Activated naive CD8-positive, alpha-beta T cell treated with anti-CD3 and anti-CD28 coated beads, Interleukin-2, amount 10 ng/mL, durations not matched to agents 7 days and 5 days (primary cell): ENCODE data around the gene SLC25A44. TPM values are rescaled to one million over a fixed set of nuclear protein-coding genes. Genes with fewer than 3 reads are reported as not detected.

ENCODE experiments used
- ATAC-seq: fragments of 150-1000 bp; cut with Tn5 transposase; one replicate; pipeline ENCODE4 v1.10.0; 2021; ENCODE audit warnings: low read depth, moderate library complexity
- POLR2A ChIA-PET: fragments of 350-600 bp; sonication (Branson Sonifier 250); formaldehyde crosslinking; loops from one replicate; lab custom pipeline; 2021; ENCODE audit warnings: antibody characterized with exemption; lab: Charles Lee
- DNase-seq: peaks from one replicate; pipeline ENCODE4 v3.0.0; 2021
- H3K27ac Mint-ChIP-seq: one replicate; pipeline ENCODE4 v1.8.0; 2022; ENCODE audit warnings: mild to moderate bottlenecking, mixed read lengths
- H3K27me3 Mint-ChIP-seq: one replicate; pipeline ENCODE4 v1.8.0; 2022; ENCODE audit warnings: mild to moderate bottlenecking, moderate library complexity, mixed read lengths
- H3K36me3 Mint-ChIP-seq: one replicate; pipeline ENCODE4 v1.8.0; 2021; ENCODE audit warnings: mild to moderate bottlenecking, mixed read lengths
- H3K4me1 Mint-ChIP-seq: one replicate; pipeline ENCODE4 v1.8.0; 2021; ENCODE audit warnings: mixed read lengths
- H3K4me3 Mint-ChIP-seq: one replicate; pipeline ENCODE4 v1.8.0; 2022; ENCODE audit warnings: mild to moderate bottlenecking, moderate library complexity, mixed read lengths
- H3K9me3 Mint-ChIP-seq: one replicate; pipeline ENCODE4 v1.8.0; 2021; ENCODE audit warnings: mixed read lengths
- total RNA-seq, 2 experiments: library from RNA; stranded (reverse); gene quantifications; one replicate each; pipeline ENCODE4 v1.2.3, GENCODE V29; 2021

The SLC25A44 gene
- total RNA-seq, 2 experiments from 2014 or later = 30.9 to 35.3 TPM

DNA sequence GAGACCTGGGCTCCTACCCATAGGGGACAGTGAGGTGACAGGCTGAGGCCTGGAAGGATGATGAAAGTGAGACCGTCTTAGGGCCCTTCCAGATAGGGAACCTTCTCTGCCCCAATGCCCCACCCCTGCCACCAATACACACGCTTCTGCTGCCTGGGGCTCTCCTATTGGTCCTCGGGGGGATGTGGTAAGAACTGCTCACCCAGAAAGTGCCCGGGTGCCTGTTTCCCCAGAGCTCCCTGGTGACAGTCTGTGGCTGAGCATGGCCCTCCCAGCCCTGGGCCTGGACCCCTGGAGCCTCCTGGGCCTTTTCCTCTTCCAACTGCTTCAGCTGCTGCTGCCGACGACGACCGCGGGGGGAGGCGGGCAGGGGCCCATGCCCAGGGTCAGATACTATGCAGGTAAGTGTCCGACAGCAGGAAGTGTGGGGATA lies 39.6 kb upstream of the SLC25A44 start:
- Mint-ChIP-seq H3K9me3 (no peaks in the 10 kb centered on the region), H3K27ac (peak overlapping the region; percentile 65), H3K4me3 (peak overlapping the region; percentile 88), H3K36me3 (peaks cover 6% of the 10 kb centered on the region), H3K4me1 (peaks cover 51% of the 10 kb centered on the region), H3K27me3 (no peaks in the 10 kb centered on the region)
- peak; percentile 53 for DNase-seq
- POLR2A ChIA-PET = interaction anchor here (0.7 to 2.6 kb wide), 6 partner anchors 10 to 128 kb away, joined by 3 to 13 read pairs (median 6); partner anchors contain the start of genes PMF1, SLC25A44 and SMG5
- ATAC-seq = peak; percentile 91

DNA sequence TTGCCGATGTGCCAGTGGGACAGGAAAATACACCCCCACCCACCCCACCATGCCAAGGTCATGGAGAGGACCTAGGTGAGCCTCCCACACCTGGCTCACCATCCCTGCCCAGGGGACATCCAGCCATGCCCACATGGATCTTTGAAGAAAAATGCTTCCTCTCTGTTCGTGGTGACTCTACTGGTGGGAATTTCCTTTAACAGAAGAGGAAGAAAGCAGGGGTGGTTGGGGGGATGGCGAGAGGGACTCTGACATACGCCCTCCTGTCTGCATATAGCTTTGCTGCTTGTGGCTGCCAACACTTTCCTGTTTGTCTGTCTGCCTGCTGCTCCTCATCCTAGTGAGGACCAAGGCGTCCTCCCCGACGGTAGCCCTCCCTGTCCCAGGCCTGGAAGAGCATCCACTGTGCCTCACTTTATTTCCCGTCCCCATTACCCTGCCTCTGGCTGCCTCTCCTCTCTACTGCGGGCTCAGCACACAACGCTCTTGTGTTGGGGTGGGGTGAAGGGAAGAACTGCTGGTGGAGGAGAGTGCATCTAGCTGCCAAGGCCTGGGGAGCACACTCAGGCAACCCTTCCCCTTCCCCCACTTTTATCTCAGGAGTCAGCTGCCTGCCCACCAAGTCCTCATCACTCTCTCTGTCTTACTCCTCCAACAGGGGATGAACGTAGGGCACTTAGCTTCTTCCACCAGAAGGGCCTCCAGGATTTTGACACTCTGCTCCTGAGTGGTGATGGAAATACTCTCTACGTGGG lies 38.0 kb upstream of the SLC25A44 start:
- H3K27ac Mint-ChIP-seq = peak overlapping the region; percentile 75
- no peaks in the 10 kb centered on the region for H3K9me3 Mint-ChIP-seq
- H3K27me3 Mint-ChIP-seq = no peaks in the 10 kb centered on the region
- H3K4me3 Mint-ChIP-seq = peak overlapping the region; percentile 88
- POLR2A ChIA-PET = interaction anchor here (0.6 to 1.4 kb wide), 3 partner anchors 8 to 96 kb away, joined by 3 to 5 read pairs (median 4); partner anchors contain the start of gene SLC25A44
- H3K36me3 Mint-ChIP-seq = peaks cover 6% of the 10 kb centered on the region
- ATAC-seq (no peak), DNase-seq (no peak)
- peaks cover 51% of the 10 kb centered on the region for H3K4me1 Mint-ChIP-seq

DNA sequence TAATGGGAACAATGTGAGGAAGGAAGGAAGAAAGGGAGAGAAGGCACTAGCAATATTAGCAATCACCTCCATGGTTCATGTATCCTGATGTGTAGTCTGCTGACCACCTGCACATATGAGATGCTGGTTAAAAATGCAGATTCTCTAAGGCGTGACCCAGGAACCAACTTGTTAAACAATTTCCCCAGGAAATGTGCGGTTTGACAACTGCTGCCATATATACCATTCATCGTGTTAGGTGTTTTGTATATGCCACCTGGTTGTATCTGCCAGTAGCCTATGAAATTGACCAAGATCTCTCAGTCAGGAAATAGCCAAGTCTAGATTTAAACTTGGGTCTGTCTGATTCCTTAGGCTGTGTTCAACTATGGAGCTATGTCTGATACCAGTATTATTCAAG lies 36.4 kb upstream of the SLC25A44 start:
- no peak for ATAC-seq
- peaks cover 47% of the 10 kb centered on the region for H3K4me1 Mint-ChIP-seq
- POLR2A ChIA-PET = no interaction called here
- DNase-seq = no peak
- H3K9me3 Mint-ChIP-seq = no peaks in the 10 kb centered on the region
- H3K27me3 Mint-ChIP-seq = no peaks in the 10 kb centered on the region
- H3K36me3 Mint-ChIP-seq = peaks cover 6% of the 10 kb centered on the region
- H3K4me3 Mint-ChIP-seq = no peak overlapping the region
- H3K27ac Mint-ChIP-seq = no peak overlapping the region

DNA sequence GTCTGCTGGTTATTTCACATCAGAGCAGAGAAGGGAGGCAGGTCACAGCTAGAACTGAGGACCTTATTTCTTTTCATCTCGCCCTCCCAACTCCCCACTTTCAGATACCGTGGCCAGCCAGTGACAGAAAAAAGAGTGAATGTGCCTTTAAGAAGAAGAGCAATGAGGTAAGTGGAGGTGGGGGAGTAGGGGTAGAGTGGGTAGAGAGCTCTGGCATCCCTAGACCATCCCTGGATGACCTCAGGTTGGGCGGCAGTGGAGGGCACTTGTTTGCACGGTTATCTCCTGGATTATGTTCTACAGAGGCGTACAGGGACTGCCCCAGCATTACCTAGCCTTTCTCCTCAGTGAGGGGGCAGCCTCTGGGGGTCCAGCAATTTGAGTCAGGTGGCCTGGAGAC lies 35.9 kb upstream of the SLC25A44 start:
- H3K27ac Mint-ChIP-seq = no peak overlapping the region
- POLR2A ChIA-PET = no interaction called here
- H3K4me3 Mint-ChIP-seq = no peak overlapping the region
- no peak for DNase-seq
- H3K9me3 Mint-ChIP-seq = no peaks in the 10 kb centered on the region
- H3K27me3 Mint-ChIP-seq = no peaks in the 10 kb centered on the region
- H3K36me3 Mint-ChIP-seq = peaks cover 6% of the 10 kb centered on the region
- no peak for ATAC-seq
- H3K4me1 Mint-ChIP-seq = peaks cover 43% of the 10 kb centered on the region

DNA sequence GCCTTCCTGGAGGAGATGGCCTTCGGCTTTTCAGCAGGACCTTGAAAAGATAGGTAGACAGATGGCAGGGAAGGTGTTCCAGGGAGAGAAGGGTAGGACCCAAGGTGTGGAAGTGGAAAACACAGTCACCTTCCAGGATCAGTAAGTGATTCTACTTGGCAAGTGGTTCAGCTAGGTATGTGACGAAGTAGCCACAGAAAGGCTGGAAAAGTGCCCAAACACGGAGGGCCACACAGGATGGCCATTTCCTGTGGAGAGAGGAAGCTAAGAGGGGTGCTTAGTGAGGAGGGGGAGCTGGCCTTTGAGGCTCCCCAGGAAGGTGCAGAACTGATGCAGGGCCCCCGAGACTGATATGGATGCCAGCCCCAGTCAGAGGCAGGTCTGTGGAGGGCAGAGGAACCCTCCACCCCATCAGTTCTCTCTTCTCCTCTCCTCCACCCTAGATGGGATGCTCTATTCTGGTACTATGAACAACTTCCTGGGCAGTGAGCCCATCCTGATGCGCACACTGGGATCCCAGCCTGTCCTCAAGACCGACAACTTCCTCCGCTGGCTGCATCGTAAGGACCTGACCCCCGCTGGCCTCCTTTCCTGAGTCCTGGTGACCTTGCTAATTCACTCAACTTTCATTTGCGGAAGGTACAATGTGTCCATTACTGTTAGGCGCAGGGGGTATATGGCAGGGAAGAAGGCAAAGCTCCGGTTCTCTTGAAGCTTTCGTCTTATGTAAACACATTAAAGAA lies 33.7 kb upstream of the SLC25A44 start:
- POLR2A ChIA-PET = interaction anchor here (1.0 kb wide), 1 partner anchor 13 kb away, joined by 4 read pairs; no protein-coding TSS in a partner anchor
- DNase-seq = no peak
- Mint-ChIP-seq H3K4me3 (peak overlapping the region; percentile 59), H3K27ac (peak overlapping the region; percentile 2), H3K27me3 (peaks cover 3% of the 10 kb centered on the region), H3K4me1 (peaks cover 32% of the 10 kb centered on the region), H3K36me3 (peaks cover 11% of the 10 kb centered on the region), H3K9me3 (no peaks in the 10 kb centered on the region)
- no peak for ATAC-seq

DNA sequence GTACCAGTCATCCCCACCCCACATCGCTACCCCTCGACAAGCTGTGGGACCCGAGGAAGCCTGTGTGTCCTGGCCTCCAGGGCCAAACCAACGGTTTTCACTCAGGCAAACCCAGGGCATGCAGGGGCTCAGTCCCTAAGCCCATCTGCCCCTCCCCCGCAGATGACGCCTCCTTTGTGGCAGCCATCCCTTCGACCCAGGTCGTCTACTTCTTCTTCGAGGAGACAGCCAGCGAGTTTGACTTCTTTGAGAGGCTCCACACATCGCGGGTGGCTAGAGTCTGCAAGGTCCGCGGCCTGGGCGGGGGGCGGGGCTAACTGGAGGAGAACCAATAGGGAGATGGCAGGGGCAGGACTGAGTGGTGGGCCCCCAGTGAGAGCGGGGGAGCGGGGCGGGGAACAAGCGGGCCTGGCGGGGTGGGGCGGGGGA lies 33.1 kb upstream of the SLC25A44 start:
- Mint-ChIP-seq H3K27ac (peak overlapping the region; percentile 40), H3K27me3 (peaks cover 4% of the 10 kb centered on the region), H3K9me3 (no peaks in the 10 kb centered on the region), H3K36me3 (peaks cover 16% of the 10 kb centered on the region), H3K4me1 (peaks cover 28% of the 10 kb centered on the region), H3K4me3 (peak overlapping the region; percentile 59)
- DNase-seq (peak; percentile 56), ATAC-seq (peak; percentile 77)
- POLR2A ChIA-PET = interaction anchor here (0.7 to 2.4 kb wide), 5 partner anchors 12 to 33 kb away, joined by 3 to 7 read pairs (median 4); partner anchors contain the start of gene SLC25A44

DNA sequence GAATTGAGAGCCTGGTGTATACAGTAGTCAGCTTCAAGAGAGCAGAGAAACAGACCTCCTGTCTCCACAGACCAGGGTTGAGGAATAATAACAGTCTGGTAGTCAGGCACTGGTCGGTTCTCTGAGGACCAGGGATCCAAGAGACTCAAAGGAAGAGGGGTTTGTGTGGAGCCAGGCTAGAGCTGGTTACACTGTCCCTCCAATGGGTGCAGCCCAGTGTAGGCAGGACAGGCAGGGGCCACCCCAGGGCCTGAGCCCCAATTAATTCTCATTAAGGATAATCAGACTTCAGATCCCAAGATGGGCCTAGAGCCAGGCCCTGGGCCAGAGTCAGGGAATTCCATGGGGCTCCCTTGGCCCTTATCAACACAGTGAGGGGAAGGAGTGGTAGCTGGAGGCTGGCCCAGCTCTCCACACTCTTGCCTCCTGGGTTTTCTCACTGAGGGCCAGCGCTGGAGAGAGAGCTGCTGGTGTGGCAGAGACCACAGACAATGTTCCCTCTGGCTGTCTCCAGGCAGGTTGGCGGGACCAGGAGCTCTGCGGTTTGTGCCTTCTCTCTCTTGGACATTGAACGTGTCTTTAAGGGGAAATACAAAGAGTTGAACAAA lies 31.4 kb upstream of the SLC25A44 start:
- Mint-ChIP-seq H3K4me3 (no peak overlapping the region), H3K27ac (no peak overlapping the region)
- POLR2A ChIA-PET = interaction anchor here (1.4 to 2.4 kb wide), 2 partner anchors 10 to 31 kb away, joined by 3 to 7 read pairs; partner anchors contain the start of gene SLC25A44

DNA sequence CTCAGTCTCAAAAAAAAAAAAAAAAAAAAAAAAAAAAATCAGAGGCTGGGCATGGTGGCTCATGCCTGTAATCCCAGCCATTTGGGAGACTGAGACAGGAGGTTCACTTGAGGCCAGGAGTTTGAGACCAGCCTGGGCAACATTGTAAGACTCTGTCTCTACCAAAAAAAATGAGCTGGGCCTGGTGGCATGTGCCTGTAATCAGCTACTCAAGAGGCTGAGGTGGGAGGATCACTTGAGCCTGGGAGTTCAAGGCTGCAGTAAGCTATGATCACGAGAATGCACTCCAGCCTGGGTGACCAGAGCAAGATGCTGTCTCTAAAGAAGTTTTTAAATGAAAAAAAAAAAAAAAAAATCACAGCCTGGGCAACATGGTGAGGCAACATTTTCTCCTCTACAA lies 30.2 kb upstream of the SLC25A44 start:
- Mint-ChIP-seq H3K27me3 (peaks cover 4% of the 10 kb centered on the region), H3K9me3 (no peaks in the 10 kb centered on the region), H3K27ac (no peak overlapping the region), H3K4me1 (peaks cover 20% of the 10 kb centered on the region), H3K36me3 (peaks cover 25% of the 10 kb centered on the region), H3K4me3 (no peak overlapping the region)
- DNase-seq = no peak
- ATAC-seq = no peak
- POLR2A ChIA-PET = interaction anchor here (0.7 to 1.6 kb wide), 5 partner anchors 9 to 49 kb away, joined by 3 to 5 read pairs (median 3); partner anchors contain the start of gene PMF1

More for the DNA sequence above, 31.4 kb upstream of the SLC25A44 start:
- ATAC-seq (no peak), DNase-seq (no peak)
- peaks cover 17% of the 10 kb centered on the region for H3K4me1 Mint-ChIP-seq
- H3K9me3 Mint-ChIP-seq = no peaks in the 10 kb centered on the region
- peaks cover 4% of the 10 kb centered on the region for H3K27me3 Mint-ChIP-seq
- peaks cover 19% of the 10 kb centered on the region for H3K36me3 Mint-ChIP-seq

DNA sequence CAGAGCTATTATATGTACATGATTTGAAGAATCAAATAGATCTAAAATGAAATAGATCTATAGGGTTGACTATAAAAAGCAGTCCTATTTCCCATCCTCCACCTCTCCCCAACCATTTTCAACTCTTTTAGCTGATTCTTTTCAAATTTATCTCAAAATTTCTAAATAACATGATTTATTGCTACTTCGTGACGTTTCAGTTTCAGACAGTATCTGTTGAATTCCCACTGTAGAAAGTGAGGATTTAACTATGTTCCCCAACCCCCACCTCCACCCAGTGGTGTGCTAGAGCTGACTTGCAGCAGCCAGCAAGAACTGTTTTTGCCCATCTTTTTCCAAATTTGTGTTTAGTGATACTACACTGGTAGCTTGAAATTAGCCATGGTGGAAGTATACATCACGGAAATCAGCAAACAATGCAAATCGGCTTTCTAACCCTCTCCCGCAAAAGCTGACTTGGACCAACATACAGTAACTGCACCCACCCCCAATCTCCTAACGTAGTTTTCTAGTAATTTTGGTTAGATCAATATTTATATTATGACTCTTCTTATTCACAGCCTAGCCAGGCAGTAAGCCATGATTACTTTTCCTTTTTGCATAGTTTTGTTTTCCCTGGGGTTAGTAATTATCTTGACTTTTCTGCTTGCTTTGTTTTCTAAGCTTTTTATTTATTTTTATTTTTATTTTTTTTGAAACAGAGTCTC lies 29.6 kb upstream of the SLC25A44 start:
- POLR2A ChIA-PET = interaction anchor here (0.6 to 1.6 kb wide), 7 partner anchors 9 to 48 kb away, joined by 3 to 5 read pairs (median 3); partner anchors contain the start of gene PMF1
- H3K4me1 Mint-ChIP-seq = peaks cover 18% of the 10 kb centered on the region
- no peak overlapping the region for H3K4me3 Mint-ChIP-seq
- H3K9me3 Mint-ChIP-seq = no peaks in the 10 kb centered on the region
- H3K36me3 Mint-ChIP-seq = peaks cover 25% of the 10 kb centered on the region
- ATAC-seq (no peak), DNase-seq (no peak)
- H3K27me3 Mint-ChIP-seq = peaks cover 4% of the 10 kb centered on the region
- H3K27ac Mint-ChIP-seq = no peak overlapping the region

DNA sequence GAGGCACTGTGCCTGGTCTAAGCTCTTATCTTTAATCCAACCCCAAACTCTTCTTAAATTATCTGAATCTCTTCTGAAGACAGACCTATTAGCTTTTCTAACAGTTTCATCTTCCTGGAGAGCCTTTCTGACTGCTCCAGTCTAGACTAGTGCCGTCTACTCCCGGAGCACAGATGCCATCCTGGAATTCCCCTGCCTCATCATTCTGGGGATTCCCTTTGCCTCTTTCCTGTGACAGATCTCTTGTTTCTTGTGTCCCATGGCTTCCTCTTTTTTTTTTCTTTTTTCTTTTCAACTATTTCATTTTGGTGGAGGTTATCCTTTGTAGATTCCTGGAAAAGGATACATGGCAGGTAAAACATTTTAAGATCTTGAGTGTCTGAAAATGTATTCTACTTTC lies 28.8 kb upstream of the SLC25A44 start:
- Mint-ChIP-seq H3K36me3 (peaks cover 25% of the 10 kb centered on the region), H3K9me3 (no peaks in the 10 kb centered on the region), H3K4me3 (no peak overlapping the region), H3K27me3 (peaks cover 4% of the 10 kb centered on the region), H3K4me1 (peaks cover 14% of the 10 kb centered on the region), H3K27ac (no peak overlapping the region)
- POLR2A ChIA-PET = interaction anchor here (1.1 to 1.5 kb wide), 2 partner anchors 11 to 48 kb away, joined by 3 to 5 read pairs; partner anchors contain the start of gene PMF1
- ATAC-seq (no peak), DNase-seq (no peak)

DNA sequence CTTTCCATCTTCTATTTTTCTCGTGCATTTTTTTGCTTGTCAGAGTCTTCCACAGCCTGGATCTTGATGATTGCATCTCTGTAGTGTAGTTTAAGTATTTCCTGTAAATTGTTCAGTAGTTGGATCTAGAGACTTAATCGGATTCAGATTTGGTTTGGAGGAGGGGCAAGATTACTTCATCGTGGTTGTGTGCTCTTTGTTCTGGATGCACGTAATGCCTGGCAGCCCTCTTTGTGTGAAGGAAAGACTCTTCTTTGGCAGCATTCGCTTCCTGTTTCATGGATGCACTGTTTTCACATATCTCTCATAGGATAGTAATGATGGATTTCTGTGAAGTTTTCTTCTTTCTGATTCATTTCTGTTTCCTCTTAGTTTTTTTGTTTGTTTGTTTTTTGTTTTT lies 26.4 kb upstream of the SLC25A44 start:
- ATAC-seq = no peak
- no peak overlapping the region for H3K4me3 Mint-ChIP-seq
- H3K27me3 Mint-ChIP-seq = peaks cover 4% of the 10 kb centered on the region
- peaks cover 25% of the 10 kb centered on the region for H3K36me3 Mint-ChIP-seq
- H3K27ac Mint-ChIP-seq = peak overlapping the region; percentile 36
- no peaks in the 10 kb centered on the region for H3K9me3 Mint-ChIP-seq
- POLR2A ChIA-PET = interaction anchor here (0.7 kb wide), 1 partner anchor 259 kb away, joined by 3 read pairs; no protein-coding TSS in a partner anchor
- DNase-seq = no peak
- H3K4me1 Mint-ChIP-seq = peaks cover 7% of the 10 kb centered on the region
